ENCODE results near the gene NXNL2.

The NXNL2 gene

GRCh38 chr9:88521308-88521707 lies 13.7 kb upstream of the NXNL2 start:
- H3K18ac ChIP-seq (ENCODE audit: low read length): no peak overlapping the region

GRCh38 chr9:88522360-88522759 lies 12.6 kb upstream of the NXNL2 start:
- Histone ChIP-seq H3K9me3 (ENCODE audit: insufficient read depth, low read depth, low read length) (no peaks in the 10 kb centered on the region), H3K14ac (ENCODE audit: low read length) (no peak overlapping the region), H3K18ac (ENCODE audit: low read length) (no peak overlapping the region), H3K4me3 (ENCODE audit: low read depth, low read length) (no peak overlapping the region), H3K27me3 (ENCODE audit: insufficient read depth, low read length) (no peaks in the 10 kb centered on the region), H3K4me2 (ENCODE audit: low read length) (no peak overlapping the region), H3K27ac (ENCODE audit: low read depth, low read length) (no peak overlapping the region), H2AK5ac (ENCODE audit: low read length) (peak overlapping the region; percentile 49), H4K8ac (ENCODE audit: low read depth, low read length) (no peak overlapping the region), H2BK12ac (ENCODE audit: low read length) (peak overlapping the region; percentile 67), H3K4ac (ENCODE audit: low read depth, low read length) (no peak overlapping the region), H2BK5ac (ENCODE audit: low read depth, low read length, poor library complexity) (no peak overlapping the region), H3K23ac (ENCODE audit: low read length) (no peak overlapping the region), H3K4me1 (ENCODE audit: control insufficient read depth in 1 of 2, insufficient read depth in 2 of 2, low read length in 2 of 2) (peaks cover 0 to 2% of the 10 kb centered on the region in 2 experiments), H2AFZ (ENCODE audit: insufficient read depth, low read length, poor library complexity) (no peak overlapping the region), H3K79me1 (ENCODE audit: low read length) (peaks cover 5% of the 10 kb centered on the region), H3K36me3 (ENCODE audit: control insufficient read depth in 1 of 2, insufficient read depth in 2 of 2, low read length in 2 of 2) (no peaks in the 10 kb centered on the region), H3K79me2 (ENCODE audit: control insufficient read depth, insufficient read depth, low read length, poor library complexity) (no peaks in the 10 kb centered on the region), H4K12ac (ENCODE audit: low read depth, low read length) (no peak overlapping the region), H2BK120ac (ENCODE audit: insufficient read depth, low read length, poor library complexity) (peak overlapping the region; percentile 14), H3K9ac (ENCODE audit: low read length) (no peak overlapping the region), H4K91ac (ENCODE audit: low read depth, low read length) (peak overlapping the region; percentile 38)
- no peak for DNase-seq
- WGBS (ENCODE audit: extremely low coverage, insufficient coverage, insufficient read length): no CpG with 5 or more reads among the region's 4 CpGs

More at GRCh38 chr9:88521308-88521707, 13.7 kb upstream of the NXNL2 start:
- Histone ChIP-seq H2BK12ac (ENCODE audit: low read length) (no peak overlapping the region), H4K12ac (ENCODE audit: low read depth, low read length) (no peak overlapping the region), H3K4me3 (ENCODE audit: low read depth, low read length) (no peak overlapping the region), H4K91ac (ENCODE audit: low read depth, low read length) (no peak overlapping the region), H3K79me1 (ENCODE audit: low read length) (peaks cover 5% of the 10 kb centered on the region), H2BK120ac (ENCODE audit: insufficient read depth, low read length, poor library complexity) (no peak overlapping the region), H2BK5ac (ENCODE audit: low read depth, low read length, poor library complexity) (no peak overlapping the region), H3K9ac (ENCODE audit: low read length) (no peak overlapping the region), H3K27me3 (ENCODE audit: insufficient read depth, low read length) (no peaks in the 10 kb centered on the region), H3K27ac (ENCODE audit: low read depth, low read length) (no peak overlapping the region), H3K23ac (ENCODE audit: low read length) (no peak overlapping the region), H3K36me3 (ENCODE audit: control insufficient read depth in 1 of 2, insufficient read depth in 2 of 2, low read length in 2 of 2) (no peaks in the 10 kb centered on the region), H3K4me1 (ENCODE audit: control insufficient read depth in 1 of 2, insufficient read depth in 2 of 2, low read length in 2 of 2) (peaks cover 0 to 2% of the 10 kb centered on the region in 2 experiments), H2AFZ (ENCODE audit: insufficient read depth, low read length, poor library complexity) (no peak overlapping the region), H3K79me2 (ENCODE audit: control insufficient read depth, insufficient read depth, low read length, poor library complexity) (no peaks in the 10 kb centered on the region), H3K14ac (ENCODE audit: low read length) (no peak overlapping the region), H4K8ac (ENCODE audit: low read depth, low read length) (peak overlapping the region; percentile 2), H3K9me3 (ENCODE audit: insufficient read depth, low read depth, low read length) (no peaks in the 10 kb centered on the region), H3K4ac (ENCODE audit: low read depth, low read length) (no peak overlapping the region), H2AK5ac (ENCODE audit: low read length) (no peak overlapping the region), H3K4me2 (ENCODE audit: low read length) (no peak overlapping the region)
- no peak for DNase-seq
- WGBS (ENCODE audit: extremely low coverage, insufficient coverage, insufficient read length): no CpG with 5 or more reads among the region's 4 CpGs

- H3K4me1 ChIP-seq (ENCODE audit: control insufficient read depth in 1 of 2, insufficient read depth in 2 of 2, low read length in 2 of 2): peaks cover 0 to 2% of the 10 kb centered on the region in 2 experiments
- H2BK120ac ChIP-seq (ENCODE audit: insufficient read depth, low read length, poor library complexity): no peak overlapping the region
- no peaks in the 10 kb centered on the region for H3K79me2 ChIP-seq (ENCODE audit: control insufficient read depth, insufficient read depth, low read length, poor library complexity)
- no peak overlapping the region for H3K14ac ChIP-seq (ENCODE audit: low read length)
- H3K4me3 ChIP-seq (ENCODE audit: low read depth, low read length): no peak overlapping the region
- H3K9ac ChIP-seq (ENCODE audit: low read length): no peak overlapping the region
- H3K23ac ChIP-seq (ENCODE audit: low read length): no peak overlapping the region
- H3K4ac ChIP-seq (ENCODE audit: low read depth, low read length): no peak overlapping the region
- no peak overlapping the region for H4K91ac ChIP-seq (ENCODE audit: low read depth, low read length)
- H3K9me3 ChIP-seq (ENCODE audit: insufficient read depth, low read depth, low read length): no peaks in the 10 kb centered on the region
- H3K79me1 ChIP-seq (ENCODE audit: low read length): peaks cover 5% of the 10 kb centered on the region
- no peak overlapping the region for H2AFZ ChIP-seq (ENCODE audit: insufficient read depth, low read length, poor library complexity)
- H2BK5ac ChIP-seq (ENCODE audit: low read depth, low read length, poor library complexity): no peak overlapping the region
- no peak overlapping the region for H4K8ac ChIP-seq (ENCODE audit: low read depth, low read length)
- no peaks in the 10 kb centered on the region for H3K36me3 ChIP-seq (ENCODE audit: control insufficient read depth in 1 of 2, insufficient read depth in 2 of 2, low read length in 2 of 2)
- no peak overlapping the region for H3K18ac ChIP-seq (ENCODE audit: low read length)
- no peak overlapping the region for H2BK12ac ChIP-seq (ENCODE audit: low read length)
- H2AK5ac ChIP-seq (ENCODE audit: low read length): no peak overlapping the region
- no peak overlapping the region for H3K27ac ChIP-seq (ENCODE audit: low read depth, low read length)
- no peak overlapping the region for H3K4me2 ChIP-seq (ENCODE audit: low read length)
- no CpG with 5 or more reads among the region's 3 CpGs for WGBS (ENCODE audit: extremely low coverage, insufficient coverage, insufficient read length)
- no peaks in the 10 kb centered on the region for H3K27me3 ChIP-seq (ENCODE audit: insufficient read depth, low read length)
- DNase-seq: no peak
- H4K12ac ChIP-seq (ENCODE audit: low read depth, low read length): no peak overlapping the region
These were observed 11.9 kb upstream of the NXNL2 start for GRCh38 chr9:88523056-88523455.

DNA sequence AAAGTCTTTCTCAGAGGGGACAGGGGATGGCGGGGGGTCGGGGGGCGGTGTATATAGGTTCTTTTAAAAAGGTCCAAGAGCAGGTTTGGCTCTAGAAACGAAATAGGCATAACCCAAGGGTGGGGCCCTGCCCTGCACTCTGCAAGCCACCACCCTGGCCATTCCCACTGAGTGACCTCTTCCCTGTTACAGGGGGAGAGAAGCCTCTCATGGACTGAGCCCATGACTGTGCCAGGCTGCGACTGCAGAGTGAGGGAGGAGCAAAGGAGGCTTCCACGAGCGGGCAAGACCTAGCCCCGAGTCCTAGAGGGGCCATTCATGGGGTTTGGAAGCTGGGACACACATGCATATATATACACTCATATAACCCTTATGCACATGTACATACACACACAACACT lies 10.1 kb upstream of the NXNL2 start:
- no peak overlapping the region for H3K4ac ChIP-seq (ENCODE audit: low read depth, low read length)
- no peak overlapping the region for H2BK120ac ChIP-seq (ENCODE audit: insufficient read depth, low read length, poor library complexity)
- no CpG with 5 or more reads among the region's 8 CpGs for WGBS (ENCODE audit: extremely low coverage, insufficient coverage, insufficient read length)
- no peak overlapping the region for H4K12ac ChIP-seq (ENCODE audit: low read depth, low read length)
- no peaks in the 10 kb centered on the region for H3K36me3 ChIP-seq (ENCODE audit: control insufficient read depth in 1 of 2, insufficient read depth in 2 of 2, low read length in 2 of 2)
- H3K14ac ChIP-seq (ENCODE audit: low read length): no peak overlapping the region
- no peak overlapping the region for H2BK5ac ChIP-seq (ENCODE audit: low read depth, low read length, poor library complexity)
- no peak overlapping the region for H4K91ac ChIP-seq (ENCODE audit: low read depth, low read length)
- H3K79me2 ChIP-seq (ENCODE audit: control insufficient read depth, insufficient read depth, low read length, poor library complexity): no peaks in the 10 kb centered on the region
- no peak overlapping the region for H2AK5ac ChIP-seq (ENCODE audit: low read length)
- no peak overlapping the region for H2AFZ ChIP-seq (ENCODE audit: insufficient read depth, low read length, poor library complexity)
- no peaks in the 10 kb centered on the region for H3K9me3 ChIP-seq (ENCODE audit: insufficient read depth, low read depth, low read length)
- DNase-seq: no peak
- no peaks in the 10 kb centered on the region for H3K27me3 ChIP-seq (ENCODE audit: insufficient read depth, low read length)
- no peak overlapping the region for H2BK12ac ChIP-seq (ENCODE audit: low read length)
- H3K4me2 ChIP-seq (ENCODE audit: low read length): no peak overlapping the region
- no peak overlapping the region for H4K8ac ChIP-seq (ENCODE audit: low read depth, low read length)
- H3K18ac ChIP-seq (ENCODE audit: low read length): no peak overlapping the region
- H3K23ac ChIP-seq (ENCODE audit: low read length): no peak overlapping the region
- no peak overlapping the region for H3K4me3 ChIP-seq (ENCODE audit: low read depth, low read length)
- peaks cover 11% of the 10 kb centered on the region for H3K79me1 ChIP-seq (ENCODE audit: low read length)
- no peak overlapping the region for H3K27ac ChIP-seq (ENCODE audit: low read depth, low read length)
- H3K4me1 ChIP-seq (ENCODE audit: control insufficient read depth in 1 of 2, insufficient read depth in 2 of 2, low read length in 2 of 2): peaks cover 5 to 9% of the 10 kb centered on the region in 2 experiments
- no peak overlapping the region for H3K9ac ChIP-seq (ENCODE audit: low read length)
